SK-N-SH treated with all-trans-retinoic acid at 6 μM for 48 hours (cell line): ENCODE measurements around the gene PSMD8.

Experiments used
- ATAC-seq: fragments of 200-7000 bp; cut with Tn5 transposase; 3 replicates; pipeline ENCODE4 v1.9.1; 2020; ENCODE audit warnings: mild to moderate bottlenecking, moderate library complexity
- ARNTL ChIP-seq: fragments of 450-650 bp; formaldehyde crosslinking; IDR thresholded peaks from 2 replicates; pipeline ENCODE4 v1.5.0; 2020; ENCODE audit warnings: low read depth, mild to moderate bottlenecking, moderate library complexity, borderline replicate concordance
- BACH2 ChIP-seq: fragments of 250-450 bp; sonication (Bioruptor Pico); IDR thresholded peaks from 2 replicates; pipeline ENCODE4 v1.9.0; 2021; ENCODE audit warnings: mild to moderate bottlenecking, borderline replicate concordance
- CSDC2 ChIP-seq: fragments of 250-450 bp; sonication (Bioruptor Pico); IDR thresholded peaks from 2 replicates; pipeline ENCODE4 v1.5.0; 2020; ENCODE audit warnings: mild to moderate bottlenecking, moderate library complexity
- ESRRG ChIP-seq: fragments of 250-450 bp; sonication (Bioruptor Pico); IDR thresholded peaks from 2 replicates; pipeline ENCODE4 v1.6.1; 2021; ENCODE audit warnings: mild to moderate bottlenecking
- GLIS3 ChIP-seq: fragments of 250-450 bp; sonication (Bioruptor Pico); IDR thresholded peaks from 2 replicates; pipeline ENCODE4 v1.5.0; 2020; ENCODE audit warnings: mild to moderate bottlenecking, moderate library complexity
- ISL1 ChIP-seq: fragments of 250-450 bp; sonication (Bioruptor Pico); IDR thresholded peaks from 2 replicates; pipeline ENCODE4 v2.1.2; 2022; ENCODE audit warnings: mild to moderate bottlenecking, moderate library complexity
- OSR1 ChIP-seq: fragments of 250-450 bp; sonication (Bioruptor Pico); IDR thresholded peaks from 2 replicates; pipeline ENCODE4 v1.8.0; 2022; ENCODE audit warnings: moderate library complexity, mild to moderate bottlenecking, inconsistent platforms
- PPARA ChIP-seq: fragments of 250-450 bp; sonication (Bioruptor Pico); IDR thresholded peaks from 2 replicates; pipeline ENCODE4 v1.5.0; 2020; ENCODE audit warnings: mild to moderate bottlenecking, borderline replicate concordance
- RARB ChIP-seq: fragments of 250-450 bp; sonication (Bioruptor Pico); IDR thresholded peaks from 2 replicates; pipeline ENCODE4 v1.8.0; 2021; ENCODE audit warnings: mild to moderate bottlenecking, moderate library complexity
- SNAI2 ChIP-seq: fragments of 250-450 bp; sonication (Bioruptor Pico); IDR thresholded peaks from 2 replicates; pipeline ENCODE4 v1.5.0; 2020; ENCODE audit warnings: mild to moderate bottlenecking, moderate library complexity
- TCF4 ChIP-seq: fragments of 250-450 bp; sonication (Bioruptor Pico); IDR thresholded peaks from 2 replicates; pipeline ENCODE4 v1.8.0; 2021; ENCODE audit warnings: mild to moderate bottlenecking, moderate library complexity, borderline replicate concordance
- TOX ChIP-seq: fragments of 250-450 bp; sonication (Bioruptor Pico); IDR thresholded peaks from 2 replicates; pipeline ENCODE4 v1.8.0; 2021; ENCODE audit warnings: mild to moderate bottlenecking, moderate library complexity, borderline replicate concordance
- ZC3H10 ChIP-seq: fragments of 250-450 bp; sonication (Bioruptor Pico); IDR thresholded peaks from 2 replicates; pipeline ENCODE4 v1.5.1; 2021; ENCODE audit warnings: mild to moderate bottlenecking, moderate library complexity
- ZFP3 ChIP-seq: fragments of 250-450 bp; sonication (Bioruptor Pico); IDR thresholded peaks from 2 replicates; pipeline ENCODE4 v1.5.0; 2020; ENCODE audit warnings: mild to moderate bottlenecking, moderate library complexity
- ZFP30 ChIP-seq: fragments of 450-650 bp; formaldehyde crosslinking; IDR thresholded peaks from 2 replicates; pipeline ENCODE4 v1.5.0; 2022; ENCODE audit warnings: mild to moderate bottlenecking, moderate library complexity
- ZNF565 ChIP-seq: fragments of 450-650 bp; formaldehyde crosslinking; conservative IDR thresholded peaks from 2 replicates; pipeline ENCODE4 v1.5.0; 2020; ENCODE audit warnings: low read depth, mild to moderate bottlenecking, moderate library complexity
- ZNF70 ChIP-seq: fragments of 450-650 bp; formaldehyde crosslinking; IDR thresholded peaks from 2 replicates; pipeline ENCODE4 v1.5.0; 2020; ENCODE audit warnings: mild to moderate bottlenecking, moderate library complexity
- ZNF8 ChIP-seq: fragments of 450-650 bp; formaldehyde crosslinking; IDR thresholded peaks from 2 replicates; pipeline ENCODE4 v1.5.0; 2020; ENCODE audit warnings: mild to moderate bottlenecking, moderate library complexity
- TF ChIP-seq, protein P1 (sequence below): fragments of 250-450 bp; sonication (Bioruptor Pico); IDR thresholded peaks from 2 replicates; pipeline ENCODE4 v1.5.0; 2020; ENCODE audit warnings: mild to moderate bottlenecking, moderate library complexity
- TF ChIP-seq, protein P2 (sequence below): fragments of 250-450 bp; sonication (Bioruptor Pico); IDR thresholded peaks from 2 replicates; pipeline ENCODE4 v1.8.0; 2021; ENCODE audit warnings: low read depth, mild to moderate bottlenecking, moderate library complexity, borderline replicate concordance
- TF ChIP-seq, protein P3 (sequence below): fragments of 250-450 bp; sonication (Bioruptor Pico); IDR thresholded peaks from 2 replicates; pipeline ENCODE4 v1.8.0; 2020; ENCODE audit warnings: mild to moderate bottlenecking, moderate library complexity, borderline replicate concordance

Gene PSMD8

GRCh38 chr19:38377052-38377451, 2.7 kb downstream of the PSMD8 start:
- no peak for ATAC-seq
- no peak for TF ChIP-seq ZC3H10 (CRISPR knock-in tag)
- TF ChIP-seq, protein P1, sequence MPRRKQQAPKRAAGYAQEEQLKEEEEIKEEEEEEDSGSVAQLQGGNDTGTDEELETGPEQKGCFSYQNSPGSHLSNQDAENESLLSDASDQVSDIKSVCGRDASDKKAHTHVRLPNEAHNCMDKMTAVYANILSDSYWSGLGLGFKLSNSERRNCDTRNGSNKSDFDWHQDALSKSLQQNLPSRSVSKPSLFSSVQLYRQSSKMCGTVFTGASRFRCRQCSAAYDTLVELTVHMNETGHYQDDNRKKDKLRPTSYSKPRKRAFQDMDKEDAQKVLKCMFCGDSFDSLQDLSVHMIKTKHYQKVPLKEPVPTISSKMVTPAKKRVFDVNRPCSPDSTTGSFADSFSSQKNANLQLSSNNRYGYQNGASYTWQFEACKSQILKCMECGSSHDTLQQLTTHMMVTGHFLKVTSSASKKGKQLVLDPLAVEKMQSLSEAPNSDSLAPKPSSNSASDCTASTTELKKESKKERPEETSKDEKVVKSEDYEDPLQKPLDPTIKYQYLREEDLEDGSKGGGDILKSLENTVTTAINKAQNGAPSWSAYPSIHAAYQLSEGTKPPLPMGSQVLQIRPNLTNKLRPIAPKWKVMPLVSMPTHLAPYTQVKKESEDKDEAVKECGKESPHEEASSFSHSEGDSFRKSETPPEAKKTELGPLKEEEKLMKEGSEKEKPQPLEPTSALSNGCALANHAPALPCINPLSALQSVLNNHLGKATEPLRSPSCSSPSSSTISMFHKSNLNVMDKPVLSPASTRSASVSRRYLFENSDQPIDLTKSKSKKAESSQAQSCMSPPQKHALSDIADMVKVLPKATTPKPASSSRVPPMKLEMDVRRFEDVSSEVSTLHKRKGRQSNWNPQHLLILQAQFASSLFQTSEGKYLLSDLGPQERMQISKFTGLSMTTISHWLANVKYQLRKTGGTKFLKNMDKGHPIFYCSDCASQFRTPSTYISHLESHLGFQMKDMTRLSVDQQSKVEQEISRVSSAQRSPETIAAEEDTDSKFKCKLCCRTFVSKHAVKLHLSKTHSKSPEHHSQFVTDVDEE, result no peak
- TF ChIP-seq ZNF8 (CRISPR knock-in tag), result no peak
- no peak for TF ChIP-seq TOX (CRISPR knock-in tag)
- TF ChIP-seq ARNTL (CRISPR knock-in tag), result no peak
- TF ChIP-seq GLIS3, result no peak
- TF ChIP-seq ZFP3, result no peak
- no peak for TF ChIP-seq OSR1 (CRISPR knock-in tag)
- TF ChIP-seq TCF4, result no peak
- no peak for TF ChIP-seq ZNF565 (CRISPR knock-in tag)
- no peak for TF ChIP-seq SNAI2
- TF ChIP-seq, protein P2, sequence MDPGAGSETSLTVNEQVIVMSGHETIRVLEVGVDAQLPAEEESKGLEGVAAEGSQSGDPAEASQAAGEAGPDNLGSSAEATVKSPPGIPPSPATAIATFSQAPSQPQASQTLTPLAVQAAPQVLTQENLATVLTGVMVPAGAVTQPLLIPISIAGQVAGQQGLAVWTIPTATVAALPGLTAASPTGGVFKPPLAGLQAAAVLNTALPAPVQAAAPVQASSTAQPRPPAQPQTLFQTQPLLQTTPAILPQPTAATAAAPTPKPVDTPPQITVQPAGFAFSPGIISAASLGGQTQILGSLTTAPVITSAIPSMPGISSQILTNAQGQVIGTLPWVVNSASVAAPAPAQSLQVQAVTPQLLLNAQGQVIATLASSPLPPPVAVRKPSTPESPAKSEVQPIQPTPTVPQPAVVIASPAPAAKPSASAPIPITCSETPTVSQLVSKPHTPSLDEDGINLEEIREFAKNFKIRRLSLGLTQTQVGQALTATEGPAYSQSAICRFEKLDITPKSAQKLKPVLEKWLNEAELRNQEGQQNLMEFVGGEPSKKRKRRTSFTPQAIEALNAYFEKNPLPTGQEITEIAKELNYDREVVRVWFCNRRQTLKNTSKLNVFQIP (CRISPR knock-in tag), result no peak
- TF ChIP-seq, all 23 proteins: peak for 0

DNA sequence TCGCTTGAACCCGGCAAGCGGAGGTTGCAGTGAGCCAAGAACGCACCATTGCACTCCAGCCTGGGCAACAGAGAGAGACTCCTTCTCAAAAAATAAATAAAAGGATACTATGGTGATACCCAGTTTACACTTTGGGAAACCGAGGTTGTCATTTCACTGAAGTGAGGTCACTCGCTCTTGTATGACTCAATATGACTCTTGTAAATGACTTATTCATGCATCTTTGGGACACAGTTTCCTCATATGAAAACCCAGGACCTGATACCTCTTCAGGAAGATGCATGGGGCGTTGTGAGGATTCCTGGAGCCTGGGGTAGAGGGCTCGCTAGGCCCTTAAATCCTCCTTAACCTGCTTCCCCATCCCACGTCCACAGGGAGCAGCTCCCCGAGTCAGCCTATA, 4.5 kb downstream of the PSMD8 start:
- ATAC-seq, result no peak

GRCh38 chr19:38381138-38381537, 6.8 kb downstream of the PSMD8 start:
- no peak for ATAC-seq
- no peak for TF ChIP-seq ZNF70 (CRISPR knock-in tag)
- TF ChIP-seq, all 23 proteins: peak for 0

More for the DNA sequence above, 4.5 kb downstream of the PSMD8 start:
- no peak for TF ChIP-seq BACH2 (CRISPR knock-in tag)

DNA sequence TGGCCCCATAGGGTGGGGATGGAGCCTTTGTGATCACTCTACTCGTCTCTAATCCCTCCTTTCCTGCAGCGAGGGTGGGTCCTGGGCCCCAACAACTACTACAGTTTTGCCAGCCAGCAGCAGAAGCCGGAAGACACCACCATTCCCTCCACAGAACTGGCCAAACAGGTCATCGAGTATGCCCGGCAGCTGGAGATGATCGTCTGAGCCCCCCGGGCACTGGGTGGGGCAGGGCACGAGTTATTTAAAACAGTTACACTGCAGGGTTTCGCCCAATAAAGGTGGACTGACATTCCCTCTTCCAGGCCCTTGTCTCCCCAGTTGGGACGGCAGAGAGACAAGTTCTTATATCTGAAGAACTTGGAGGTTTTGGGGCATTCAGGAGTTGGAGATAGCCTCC, 8.8 kb downstream of the PSMD8 start:
- no peak for ATAC-seq
- no peak for TF ChIP-seq ZNF565 (CRISPR knock-in tag)
- no peak for TF ChIP-seq RARB
- TF ChIP-seq SNAI2, result no peak
- TF ChIP-seq ZFP30, result no peak
- TF ChIP-seq ISL1, result no peak
- no peak for TF ChIP-seq TOX (CRISPR knock-in tag)
- no peak for TF ChIP-seq ARNTL (CRISPR knock-in tag)
- TF ChIP-seq, protein P3, sequence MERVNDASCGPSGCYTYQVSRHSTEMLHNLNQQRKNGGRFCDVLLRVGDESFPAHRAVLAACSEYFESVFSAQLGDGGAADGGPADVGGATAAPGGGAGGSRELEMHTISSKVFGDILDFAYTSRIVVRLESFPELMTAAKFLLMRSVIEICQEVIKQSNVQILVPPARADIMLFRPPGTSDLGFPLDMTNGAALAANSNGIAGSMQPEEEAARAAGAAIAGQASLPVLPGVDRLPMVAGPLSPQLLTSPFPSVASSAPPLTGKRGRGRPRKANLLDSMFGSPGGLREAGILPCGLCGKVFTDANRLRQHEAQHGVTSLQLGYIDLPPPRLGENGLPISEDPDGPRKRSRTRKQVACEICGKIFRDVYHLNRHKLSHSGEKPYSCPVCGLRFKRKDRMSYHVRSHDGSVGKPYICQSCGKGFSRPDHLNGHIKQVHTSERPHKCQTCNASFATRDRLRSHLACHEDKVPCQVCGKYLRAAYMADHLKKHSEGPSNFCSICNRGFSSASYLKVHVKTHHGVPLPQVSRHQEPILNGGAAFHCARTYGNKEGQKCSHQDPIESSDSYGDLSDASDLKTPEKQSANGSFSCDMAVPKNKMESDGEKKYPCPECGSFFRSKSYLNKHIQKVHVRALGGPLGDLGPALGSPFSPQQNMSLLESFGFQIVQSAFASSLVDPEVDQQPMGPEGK (CRISPR knock-in tag), result no peak
- no peak for TF ChIP-seq GLIS3
- TF ChIP-seq ZC3H10 (CRISPR knock-in tag), result no peak
- no peak for TF ChIP-seq ESRRG (CRISPR knock-in tag)
- TF ChIP-seq, protein P2 (CRISPR knock-in tag), result no peak
- no peak for TF ChIP-seq ZNF8 (CRISPR knock-in tag)
- TF ChIP-seq PPARA (CRISPR knock-in tag), result no peak
- TF ChIP-seq ZNF70 (CRISPR knock-in tag), result no peak
- TF ChIP-seq ZFP3, result no peak
- TF ChIP-seq OSR1 (CRISPR knock-in tag), result no peak
- TF ChIP-seq CSDC2, result no peak
- TF ChIP-seq TCF4, result no peak
